ENCODE results near the gene ALDH1L1.

ALDH1L1 gene

GRCh38 chr3:126117786-126118185, 62.6 kb downstream of the ALDH1L1 start:
- TF ChIP-seq POLR2AphosphoS5 (IDR thresholded peaks at IDR 0.05; ENCODE audit: low read depth, low read length), result no peak
- no peak for TF ChIP-seq SIN3A (IDR thresholded peaks at IDR 0.05; ENCODE audit: borderline replicate concordance, insufficient read depth, low read length)
- no peak for TF ChIP-seq TAF1 (IDR thresholded peaks at IDR 0.05; ENCODE audit: borderline replicate concordance, insufficient read depth, low read length)
- TF ChIP-seq FOXP2 (optimal IDR thresholded peaks at IDR 0.05; ENCODE audit: borderline replicate concordance, extremely low read depth, extremely low read length, insufficient read depth), result no peak

GRCh38 chr3:126117212-126117611, 63.2 kb downstream of the ALDH1L1 start:
- TF ChIP-seq REST (IDR thresholded peaks at IDR 0.05; ENCODE audit: insufficient read depth in 1 of 2, low read depth in 2 of 2, low read length in 2 of 2) (no peak), TAF1 (IDR thresholded peaks at IDR 0.05; ENCODE audit: borderline replicate concordance, insufficient read depth, low read length) (no peak), POLR2AphosphoS5 (IDR thresholded peaks at IDR 0.05; ENCODE audit: low read depth, low read length) (no peak), SIN3A (IDR thresholded peaks at IDR 0.05; ENCODE audit: borderline replicate concordance, insufficient read depth, low read length) (no peak), FOXP2 (optimal IDR thresholded peaks at IDR 0.05; ENCODE audit: borderline replicate concordance, extremely low read depth, extremely low read length, insufficient read depth) (no peak)

GRCh38 chr3:126116526-126116925, 63.9 kb downstream of the ALDH1L1 start:
- TF ChIP-seq POLR2AphosphoS5 (IDR thresholded peaks at IDR 0.05; ENCODE audit: low read depth, low read length) (no peak), SIN3A (IDR thresholded peaks at IDR 0.05; ENCODE audit: borderline replicate concordance, insufficient read depth, low read length) (no peak), TAF1 (IDR thresholded peaks at IDR 0.05; ENCODE audit: borderline replicate concordance, insufficient read depth, low read length) (no peak), REST (IDR thresholded peaks at IDR 0.05; ENCODE audit: insufficient read depth in 1 of 2, low read depth in 2 of 2, low read length in 2 of 2) (no peak), FOXP2 (optimal IDR thresholded peaks at IDR 0.05; ENCODE audit: borderline replicate concordance, extremely low read depth, extremely low read length, insufficient read depth) (no peak)

GRCh38 chr3:126114443-126115386, 65.7 kb downstream of the ALDH1L1 start:
- TF ChIP-seq REST (IDR thresholded peaks at IDR 0.05; ENCODE audit: insufficient read depth in 1 of 2, low read depth in 2 of 2, low read length in 2 of 2), result no peak
- no peak for TF ChIP-seq POLR2AphosphoS5 (IDR thresholded peaks at IDR 0.05; ENCODE audit: low read depth, low read length)
- no peak for TF ChIP-seq TAF1 (IDR thresholded peaks at IDR 0.05; ENCODE audit: borderline replicate concordance, insufficient read depth, low read length)
- TF ChIP-seq SIN3A (IDR thresholded peaks at IDR 0.05; ENCODE audit: borderline replicate concordance, insufficient read depth, low read length), result no peak
- TF ChIP-seq FOXP2 (optimal IDR thresholded peaks at IDR 0.05; ENCODE audit: borderline replicate concordance, extremely low read depth, extremely low read length, insufficient read depth), result no peak

- TF ChIP-seq FOXP2 (optimal IDR thresholded peaks at IDR 0.05; ENCODE audit: borderline replicate concordance, extremely low read depth, extremely low read length, insufficient read depth) (no peak), REST (IDR thresholded peaks at IDR 0.05; ENCODE audit: insufficient read depth in 1 of 2, low read depth in 2 of 2, low read length in 2 of 2) (no peak)
Measured at GRCh38 chr3:126113733-126114442, 66.5 kb downstream of the ALDH1L1 start.

Measured in PFSK-1 (cell line).